GM18502 (cell line): ENCODE measurements around the gene SLC30A2.
A peak's percentile ranks its signal among the peaks of the same experiment; 100 is the strongest.

Experiments used
- ATAC-seq: cut with Tn5 transposase; IDR thresholded peaks from one replicate; pipeline ENCODE4 v1.9.1; 2021; ENCODE audit warnings: mild to moderate bottlenecking; ENCODE audit not compliant: unreplicated experiment, poor library complexity

SLC30A2 gene

DNA sequence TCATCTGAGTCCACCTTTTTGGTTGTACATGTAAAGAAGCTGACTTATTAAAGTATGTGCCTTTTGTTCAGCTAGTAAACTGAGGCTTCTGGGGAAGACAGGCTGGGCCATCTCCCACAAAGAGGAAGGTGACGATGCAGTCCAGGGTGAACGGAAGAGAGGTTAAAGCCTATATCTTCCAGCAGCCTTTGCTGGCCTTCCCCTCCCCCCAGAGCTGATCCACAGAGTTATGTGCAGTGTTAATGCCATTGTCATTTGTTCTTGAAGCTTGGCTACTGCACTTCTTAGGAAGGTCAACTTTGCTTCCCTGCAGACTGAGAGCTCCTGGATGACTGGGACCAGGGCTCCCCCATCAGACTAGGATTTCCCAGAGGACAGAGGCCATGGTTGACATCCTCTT, 2.2 kb downstream of the SLC30A2 start:
- no peak for ATAC-seq

DNA sequence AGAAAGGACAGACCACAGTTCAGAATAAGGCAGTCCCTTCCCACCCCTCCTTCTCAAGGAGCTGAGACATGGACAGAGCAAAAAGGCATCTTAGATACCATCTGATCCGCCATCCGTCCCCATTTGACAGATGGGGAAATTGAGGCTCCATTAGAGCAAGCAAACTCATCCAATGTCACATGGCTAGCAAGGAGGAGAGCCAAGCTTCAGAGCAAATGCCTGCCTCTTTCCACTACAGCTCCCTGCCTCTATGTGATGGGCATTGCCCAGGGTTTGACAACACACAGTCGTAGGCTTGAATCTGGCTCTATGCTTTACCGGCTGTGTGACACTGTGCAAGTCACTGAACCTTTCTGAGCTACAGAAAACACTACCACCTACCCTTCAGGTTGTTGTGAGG, 3.9 kb downstream of the SLC30A2 start:
- ATAC-seq: no peak

DNA sequence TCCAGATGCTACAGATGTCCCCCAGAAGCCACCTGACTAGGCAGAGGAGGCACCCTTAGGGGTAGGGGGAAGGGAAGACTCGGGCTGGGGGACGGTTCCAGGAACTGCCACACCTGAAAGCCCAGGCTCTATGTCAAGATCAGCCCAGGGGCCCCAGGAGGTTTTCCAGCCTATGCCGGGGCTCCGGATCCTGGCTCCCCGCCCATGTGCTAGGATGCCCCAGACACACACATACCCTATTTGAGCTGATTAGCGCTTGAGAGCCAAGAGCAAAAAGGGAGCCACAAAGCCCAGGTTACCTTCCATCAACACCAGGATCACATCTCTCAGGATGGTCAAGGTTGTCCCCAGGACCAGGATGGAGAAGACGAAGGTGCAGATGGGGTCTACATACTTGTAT, 4.5 kb downstream of the SLC30A2 start:
- ATAC-seq: no peak

DNA sequence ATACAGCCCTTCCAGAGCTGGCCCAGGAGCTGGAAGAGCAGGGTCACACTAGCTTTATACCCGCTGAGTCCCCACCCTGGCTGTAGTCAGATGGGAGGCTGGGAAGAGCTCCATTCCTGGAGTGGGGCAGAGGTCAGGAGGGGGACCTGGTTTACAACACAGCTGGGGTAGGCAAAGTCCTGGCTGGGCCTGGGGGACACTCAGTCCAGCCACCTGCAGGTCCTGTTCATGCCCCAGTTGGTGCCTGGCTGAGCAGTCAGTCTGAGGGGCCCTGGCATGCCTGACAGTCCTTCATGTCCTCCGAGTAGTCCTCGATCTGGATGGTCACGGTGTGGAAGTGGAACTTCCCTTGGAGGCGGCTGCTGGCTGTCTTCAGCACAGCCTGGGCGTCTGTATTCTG, 7.0 kb downstream of the SLC30A2 start:
- ATAC-seq: no peak

DNA sequence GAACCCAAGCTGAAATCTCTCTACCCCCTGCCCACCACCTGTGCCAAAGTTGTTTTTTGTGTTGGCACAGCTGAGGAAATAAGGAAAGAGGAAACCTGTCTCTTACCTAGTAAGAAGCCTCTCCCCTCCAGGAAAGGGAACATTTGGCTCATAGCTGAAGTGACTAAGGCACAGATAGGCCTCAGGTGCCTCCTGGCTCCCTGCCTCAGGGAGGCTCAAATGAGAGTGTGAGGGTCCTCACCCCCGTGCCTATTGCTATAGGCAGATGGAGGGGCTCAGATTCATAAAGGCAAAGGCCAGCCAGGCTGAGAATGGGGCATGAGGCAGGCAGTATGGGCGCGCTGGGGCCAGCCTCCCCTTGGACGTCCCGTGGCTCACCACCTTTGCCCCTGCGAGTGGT, 7.4 kb downstream of the SLC30A2 start:
- ATAC-seq: no peak

DNA sequence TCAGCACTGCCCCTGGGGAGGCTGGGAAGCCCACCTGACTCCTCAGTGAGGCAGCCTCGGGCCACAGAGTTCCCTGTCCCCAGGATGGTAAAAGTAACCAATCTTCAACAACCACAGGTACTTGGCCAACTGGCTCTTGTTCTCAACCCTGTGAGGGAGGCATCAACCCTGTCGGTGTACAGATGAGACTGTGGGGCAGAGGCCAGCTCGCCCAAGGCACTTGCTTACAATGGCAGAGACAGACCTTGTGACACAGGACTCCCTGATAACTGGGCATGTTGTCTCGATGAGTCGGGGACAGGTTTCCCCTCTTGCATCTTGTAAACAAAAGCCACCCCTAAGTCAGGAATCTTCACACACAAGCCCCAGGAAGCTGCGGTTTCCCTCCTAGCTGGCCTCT, 8.0 kb downstream of the SLC30A2 start:
- ATAC-seq: no peak

DNA sequence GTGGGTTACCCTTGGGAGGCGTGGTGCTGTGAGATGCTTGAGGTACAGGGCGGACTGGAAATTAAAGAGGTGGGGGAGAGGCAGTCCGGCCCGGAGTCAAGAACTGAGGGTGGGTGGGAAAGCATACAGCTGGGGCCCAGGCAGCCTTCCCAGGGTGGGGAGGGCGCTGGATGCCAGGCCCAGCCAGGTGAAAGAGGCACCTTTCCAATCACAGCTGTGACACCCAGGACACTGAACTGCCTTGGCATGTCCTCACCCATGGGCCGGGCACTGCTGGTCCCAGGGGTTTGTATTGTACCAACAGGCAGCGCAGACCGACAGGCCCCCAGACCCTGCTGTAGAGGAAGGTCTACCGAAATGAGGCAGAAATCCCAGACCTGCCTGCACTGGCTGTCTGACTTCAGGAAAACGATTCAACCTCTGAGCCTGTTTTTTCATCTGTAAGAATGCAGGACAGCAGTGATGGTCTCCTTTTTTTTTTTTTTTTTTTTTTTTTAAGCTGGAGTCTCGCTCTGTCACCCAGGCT, 9.1 kb downstream of the SLC30A2 start:
- ATAC-seq: no peak

DNA sequence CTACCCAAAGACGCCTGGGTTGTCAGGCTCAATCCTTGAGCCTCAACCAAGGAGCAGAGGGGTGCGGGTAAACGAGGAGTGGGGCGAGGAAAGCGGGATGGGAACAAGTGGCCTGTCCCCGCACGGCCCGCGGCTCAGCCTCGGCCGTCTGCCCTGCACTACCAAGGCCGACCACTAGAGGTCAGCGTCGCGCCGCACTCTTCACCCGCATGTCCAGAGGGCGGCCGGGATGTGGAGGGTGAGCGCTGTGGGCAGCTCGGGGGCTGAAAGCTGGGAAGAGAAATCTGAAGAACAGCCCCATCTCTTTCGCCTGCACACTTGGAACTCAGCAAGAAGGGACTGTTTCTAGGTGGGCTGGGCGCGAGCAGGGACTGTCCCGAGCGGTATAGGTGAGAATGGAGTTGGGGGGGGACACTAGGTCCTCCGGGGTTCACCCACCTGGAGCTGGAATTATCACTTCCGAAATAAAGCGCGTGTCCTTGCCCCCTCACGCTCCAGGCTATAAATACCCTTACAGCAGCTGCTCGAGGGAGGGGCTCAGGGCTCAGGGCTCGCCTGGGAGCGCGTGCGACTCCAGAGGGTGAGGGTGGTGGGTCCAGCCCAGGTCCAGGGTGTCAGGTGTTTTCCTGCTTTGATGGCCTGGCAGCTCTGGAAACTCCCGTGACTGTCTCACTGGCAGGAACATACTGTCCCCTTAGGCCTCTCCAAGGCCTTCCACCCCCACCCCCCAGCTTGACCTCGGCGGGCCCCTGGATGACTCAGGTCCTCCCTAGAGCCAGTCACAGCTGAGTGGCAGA, 9.8 kb downstream of the SLC30A2 start:
- ATAC-seq: peak; percentile 66

DNA sequence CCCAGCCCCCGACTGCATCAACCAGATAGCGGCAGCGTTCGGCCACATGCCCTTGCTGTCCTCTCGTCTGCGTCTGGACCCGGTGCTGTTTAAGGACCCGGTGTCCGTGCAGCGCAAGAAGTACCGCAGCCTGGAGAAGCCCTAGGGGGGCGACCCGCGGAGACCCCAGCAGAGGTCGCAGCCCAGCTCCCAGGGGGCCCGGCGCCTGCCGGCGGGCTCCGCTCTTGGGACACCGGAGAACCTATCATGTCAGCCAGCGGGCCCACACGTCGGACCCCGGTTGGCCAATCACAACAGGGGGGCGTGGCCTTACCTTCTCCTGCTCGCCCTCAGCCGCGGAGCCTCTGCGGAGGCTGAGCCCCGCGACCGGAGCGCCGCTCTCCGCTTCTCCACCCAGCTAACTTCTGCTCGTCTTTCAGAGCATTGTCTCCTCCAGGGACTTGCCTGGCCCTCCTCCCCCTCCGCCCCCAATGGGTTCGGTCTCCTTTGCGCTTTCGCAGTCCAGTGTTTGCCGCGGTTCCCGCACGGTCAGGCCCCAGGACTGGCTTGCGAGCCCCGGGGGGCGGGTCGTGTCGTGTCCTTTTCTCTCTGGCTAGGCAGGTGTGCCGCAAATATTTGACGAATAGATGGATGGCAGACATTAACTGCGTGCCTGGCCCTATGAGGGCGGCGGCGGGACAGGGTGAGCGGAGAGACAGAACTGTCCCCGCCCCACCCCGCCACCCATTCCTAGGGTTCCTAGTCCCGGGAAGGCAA, 10.5 kb downstream of the SLC30A2 start:
- ATAC-seq: peak; percentile 91

DNA sequence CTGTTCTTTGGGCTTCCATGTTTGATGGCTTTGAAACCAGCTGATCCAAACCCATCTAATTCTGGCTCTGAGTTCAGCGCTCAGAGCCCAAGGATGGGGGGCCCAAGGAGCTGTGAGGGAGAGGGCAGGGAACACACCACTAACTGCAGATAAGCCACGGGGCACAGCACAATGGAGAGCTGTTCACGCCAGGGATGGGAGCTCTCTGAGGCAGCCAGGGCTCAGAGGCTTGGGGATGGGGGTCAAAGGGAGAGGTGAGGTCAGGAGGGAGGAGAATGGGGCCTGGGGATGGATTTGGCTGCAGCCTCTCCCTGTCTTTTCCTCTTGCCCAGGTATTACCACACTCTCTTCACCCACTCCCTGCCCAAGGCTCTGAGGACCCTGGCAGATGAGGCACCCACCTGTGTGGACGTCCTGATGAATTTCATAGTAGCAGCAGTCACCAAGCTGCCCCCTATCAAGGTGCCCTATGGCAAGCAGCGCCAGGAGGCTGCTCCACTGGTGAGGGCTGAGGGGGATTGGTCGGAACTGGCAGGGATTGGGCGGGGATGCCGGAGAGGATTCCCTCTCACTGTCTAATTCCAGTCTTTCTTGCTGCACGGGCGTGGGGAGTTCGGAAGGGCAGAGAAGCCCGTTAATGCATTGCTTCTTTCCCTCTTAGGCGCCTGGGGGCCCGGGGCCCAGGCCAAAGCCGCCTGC, 11.3 kb downstream of the SLC30A2 start:
- no peak for ATAC-seq

DNA sequence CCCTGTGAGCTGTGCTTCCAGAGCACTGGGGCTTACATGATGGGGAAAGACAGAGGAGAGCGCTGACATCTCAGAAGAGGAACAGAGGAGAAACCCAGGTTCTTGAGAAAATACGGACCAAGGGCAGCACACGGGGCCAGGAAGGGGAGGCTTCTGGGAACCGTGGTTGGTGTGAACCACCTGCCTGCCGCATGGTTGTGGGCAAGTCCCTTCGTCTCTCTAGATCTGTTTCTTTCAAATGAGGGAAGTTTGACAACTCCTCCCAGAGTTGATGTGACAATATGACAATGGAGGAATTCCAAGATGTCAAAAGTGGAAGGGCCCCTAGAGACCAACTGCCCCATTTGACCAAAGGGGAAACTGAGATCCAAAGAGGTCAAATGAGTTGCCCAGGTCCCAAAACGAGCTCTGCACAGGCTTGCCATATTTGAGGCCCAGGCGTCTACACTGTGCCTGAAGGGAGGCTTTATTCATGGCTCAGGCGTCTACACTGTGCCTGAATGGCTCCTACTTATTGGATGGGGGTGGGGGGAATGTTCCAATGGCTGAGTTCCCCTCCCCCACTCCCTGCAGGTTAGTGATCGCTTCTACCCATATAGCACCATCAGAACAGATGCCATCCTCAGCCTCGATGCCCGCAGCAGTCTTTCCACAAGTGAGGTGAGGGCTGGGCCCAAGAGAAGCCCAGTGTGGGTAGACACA, 13.1 kb downstream of the SLC30A2 start:
- no peak for ATAC-seq

DNA sequence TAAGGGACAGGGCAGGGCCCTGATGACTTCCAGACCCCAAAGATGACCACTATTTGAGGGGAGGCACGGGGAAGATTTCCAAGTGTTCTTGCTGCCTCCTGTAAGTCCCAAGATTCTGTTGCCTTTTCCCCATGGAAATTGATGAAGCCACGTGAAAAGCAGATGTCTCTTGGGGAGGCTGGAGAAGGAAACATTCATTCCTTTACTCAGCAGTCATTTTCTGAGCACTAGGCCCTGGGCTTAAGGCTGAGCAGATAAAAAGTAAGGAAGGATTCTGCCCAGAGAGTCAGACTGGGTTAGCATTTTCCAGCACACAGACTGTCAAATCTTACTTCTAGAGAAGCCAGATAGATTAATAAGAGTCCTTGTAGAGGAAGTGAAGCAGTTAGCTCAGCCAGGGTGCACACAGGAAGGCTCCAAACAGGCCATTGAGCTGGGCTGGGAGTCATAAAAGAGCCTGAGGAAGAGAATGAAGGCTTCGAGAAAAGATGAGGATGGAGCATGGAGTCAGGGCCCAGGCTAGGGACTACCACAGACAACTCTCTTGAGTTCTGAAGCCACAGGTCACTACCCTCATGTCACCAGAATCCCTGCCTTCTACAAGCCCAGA, 14.2 kb downstream of the SLC30A2 start:
- no peak for ATAC-seq

DNA sequence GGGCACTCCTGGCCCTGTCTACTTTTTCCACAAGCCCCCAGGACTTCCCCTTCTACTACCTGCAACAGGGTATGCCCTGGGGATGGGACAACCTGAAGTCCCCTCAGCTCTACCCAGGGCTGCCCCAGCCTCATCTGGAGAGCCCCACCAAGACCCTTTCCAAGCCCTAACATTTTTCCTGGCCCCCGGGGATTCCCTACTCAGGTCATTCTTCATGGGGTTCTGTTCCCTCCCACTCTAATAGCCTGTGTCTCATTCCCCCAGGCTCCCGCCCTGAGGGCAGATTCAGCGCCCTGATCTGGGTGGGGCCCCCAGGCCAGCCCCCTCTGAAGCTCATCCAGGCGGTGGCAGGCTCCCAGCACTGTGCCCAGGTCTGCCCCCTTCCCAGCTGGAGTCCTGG, 14.7 kb downstream of the SLC30A2 start:
- ATAC-seq: no peak

DNA sequence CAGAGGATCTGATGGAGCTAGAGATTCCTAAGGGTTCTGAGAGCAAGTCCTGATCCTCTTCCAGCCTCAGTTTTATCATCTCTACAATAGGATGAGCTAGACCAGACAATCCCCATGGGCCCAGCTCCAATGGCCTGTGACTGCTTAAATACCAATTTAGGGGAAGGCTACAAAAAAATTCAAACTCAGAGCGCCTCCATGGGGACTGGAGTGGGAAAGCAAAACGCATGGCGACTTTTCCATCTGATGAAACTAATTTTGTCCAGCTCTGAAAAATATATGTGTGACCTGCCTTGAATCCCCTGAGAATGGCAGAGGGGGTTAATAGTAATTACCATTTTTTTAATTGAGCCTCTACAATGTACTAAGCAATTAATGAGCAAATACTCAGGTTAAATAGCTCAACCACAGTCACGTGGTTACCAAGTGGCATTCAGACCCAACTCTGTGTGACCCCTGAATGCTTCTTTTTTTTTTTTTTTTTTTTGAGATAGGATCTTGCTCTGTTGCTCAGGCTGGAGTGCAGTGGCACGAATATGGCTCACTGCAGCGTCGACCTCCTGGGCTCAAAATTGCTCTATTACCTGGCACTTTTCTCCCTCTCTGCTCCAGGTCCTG, 15.9 kb downstream of the SLC30A2 start:
- ATAC-seq: no peak

DNA sequence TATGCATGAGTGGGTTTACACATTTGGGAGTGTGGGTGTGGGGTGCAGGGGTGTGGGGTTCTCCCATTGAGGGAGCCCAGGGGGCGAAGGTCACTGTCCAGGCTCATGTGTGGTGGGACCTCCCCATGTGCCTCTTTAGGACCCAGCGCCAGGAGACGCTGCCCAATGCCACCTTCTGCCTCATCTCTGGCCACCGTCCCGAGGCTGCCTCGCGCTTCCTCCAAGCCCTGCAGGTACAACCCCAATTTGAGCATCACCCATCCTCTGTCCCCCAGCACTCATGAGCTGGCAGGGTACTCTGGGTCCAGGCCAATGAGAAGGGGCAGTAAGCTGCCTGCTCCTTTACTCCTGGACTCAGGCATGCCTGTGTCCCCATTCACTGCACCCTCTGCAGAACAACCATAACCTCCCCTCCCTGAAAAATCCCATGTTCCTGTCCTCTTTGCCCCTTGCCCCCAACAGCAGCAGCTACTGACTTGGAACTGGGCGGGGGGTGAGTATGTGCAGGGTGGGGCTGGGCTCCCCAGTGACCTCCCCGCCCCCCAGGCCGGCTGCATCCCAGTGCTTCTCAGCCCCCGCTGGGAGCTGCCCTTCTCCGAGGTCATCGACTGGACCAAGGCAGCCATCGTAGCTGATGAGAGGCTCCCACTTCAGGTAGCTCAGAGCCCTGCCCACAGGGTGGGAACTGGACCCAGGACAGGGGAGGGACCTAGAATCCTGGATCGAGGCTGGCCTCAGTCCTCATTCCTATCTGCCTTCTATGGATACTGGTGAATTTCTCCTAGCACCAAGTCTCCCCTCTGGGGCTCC, 16.7 kb downstream of the SLC30A2 start:
- no peak for ATAC-seq

DNA sequence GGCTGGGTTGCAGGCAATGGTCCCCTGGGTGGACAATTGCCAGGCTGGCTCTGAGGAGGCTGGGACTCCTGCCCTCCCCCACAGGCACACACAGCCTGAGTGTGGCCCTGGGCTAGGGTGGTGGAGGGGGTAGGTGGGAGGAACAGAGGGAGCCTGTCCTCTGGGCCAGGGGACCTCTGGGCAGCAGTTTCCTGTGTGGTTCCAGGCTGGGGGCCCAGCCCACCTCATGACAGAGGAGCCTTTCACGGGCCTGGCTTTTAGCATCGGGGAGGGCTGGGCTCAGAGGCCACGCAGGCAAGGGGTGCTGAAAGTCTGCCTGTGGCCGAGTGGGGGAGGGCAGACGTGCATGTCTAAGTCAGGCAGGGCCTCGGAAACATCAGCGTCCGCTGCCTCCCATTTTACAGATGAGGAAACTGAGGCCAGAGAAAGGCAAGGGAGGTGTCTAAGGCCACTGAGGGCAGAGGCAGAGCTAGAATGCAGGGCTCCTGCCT, 17.4 kb downstream of the SLC30A2 start:
- ATAC-seq: no peak

DNA sequence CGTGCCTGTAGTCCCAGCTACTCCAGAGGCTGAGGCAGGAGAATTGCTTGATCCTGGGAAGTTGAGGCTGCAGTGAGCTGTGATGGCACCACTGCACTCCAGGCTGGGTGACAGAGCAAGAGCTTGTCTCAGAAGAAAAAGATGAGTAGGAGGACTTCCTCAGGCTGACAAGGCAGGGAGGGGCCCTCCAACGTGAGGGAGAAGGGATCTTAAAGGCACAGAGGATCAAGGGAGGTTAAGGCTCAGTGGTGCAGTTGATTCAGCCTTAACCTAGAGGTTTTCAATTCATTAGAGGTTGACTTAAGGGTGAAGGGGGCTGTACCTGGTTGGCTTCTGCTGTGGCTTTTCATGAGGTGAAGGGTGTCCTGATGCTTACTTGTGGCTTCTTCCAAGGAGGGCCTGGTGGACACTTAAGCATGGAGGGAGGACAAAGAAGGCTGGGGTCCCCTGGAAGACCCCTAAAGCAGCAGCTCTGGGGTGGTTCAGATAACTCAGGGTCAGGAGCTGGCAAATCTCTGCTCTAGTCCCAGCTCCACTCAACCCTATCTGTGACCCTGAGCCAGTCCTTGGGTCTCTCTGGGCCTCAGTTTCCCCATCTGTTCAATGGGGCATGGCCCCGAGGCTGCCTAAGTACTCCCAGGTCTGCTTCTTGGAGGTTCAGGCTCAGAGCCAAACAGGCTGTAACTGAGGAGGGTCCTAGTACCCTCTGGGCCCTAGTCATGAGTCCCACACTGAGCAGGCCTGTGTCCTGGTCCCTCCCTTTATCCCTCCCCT, 18.0 kb downstream of the SLC30A2 start:
- ATAC-seq: no peak

DNA sequence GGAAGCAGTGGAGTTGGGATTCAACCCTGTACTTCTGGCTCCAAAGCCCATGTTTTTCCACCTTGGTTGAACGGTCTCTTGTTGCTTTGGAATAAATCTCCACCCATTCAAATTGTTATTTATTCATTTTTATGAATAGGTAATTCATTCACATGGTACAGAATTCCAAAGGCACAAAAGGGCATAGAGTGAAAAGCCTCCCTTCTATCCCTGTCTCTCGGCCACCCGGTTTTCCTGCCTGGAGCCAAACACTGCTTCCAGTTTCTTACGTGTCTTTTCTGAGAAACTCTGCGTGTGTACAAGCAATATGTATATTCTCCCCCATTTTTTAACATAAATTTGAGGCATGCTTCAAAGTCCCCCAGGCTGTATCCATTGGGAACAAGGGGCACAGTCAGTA, 20.4 kb downstream of the SLC30A2 start:
- no peak for ATAC-seq
